Measurements from ENCODE around the gene KRTAP12-3.
"Not testable (repeated sequence)": the region's sequence is repeated elsewhere in the genome, so short reads cannot be mapped to it uniquely, and the experiment has no call there.

The KRTAP12-3 gene

DNA sequence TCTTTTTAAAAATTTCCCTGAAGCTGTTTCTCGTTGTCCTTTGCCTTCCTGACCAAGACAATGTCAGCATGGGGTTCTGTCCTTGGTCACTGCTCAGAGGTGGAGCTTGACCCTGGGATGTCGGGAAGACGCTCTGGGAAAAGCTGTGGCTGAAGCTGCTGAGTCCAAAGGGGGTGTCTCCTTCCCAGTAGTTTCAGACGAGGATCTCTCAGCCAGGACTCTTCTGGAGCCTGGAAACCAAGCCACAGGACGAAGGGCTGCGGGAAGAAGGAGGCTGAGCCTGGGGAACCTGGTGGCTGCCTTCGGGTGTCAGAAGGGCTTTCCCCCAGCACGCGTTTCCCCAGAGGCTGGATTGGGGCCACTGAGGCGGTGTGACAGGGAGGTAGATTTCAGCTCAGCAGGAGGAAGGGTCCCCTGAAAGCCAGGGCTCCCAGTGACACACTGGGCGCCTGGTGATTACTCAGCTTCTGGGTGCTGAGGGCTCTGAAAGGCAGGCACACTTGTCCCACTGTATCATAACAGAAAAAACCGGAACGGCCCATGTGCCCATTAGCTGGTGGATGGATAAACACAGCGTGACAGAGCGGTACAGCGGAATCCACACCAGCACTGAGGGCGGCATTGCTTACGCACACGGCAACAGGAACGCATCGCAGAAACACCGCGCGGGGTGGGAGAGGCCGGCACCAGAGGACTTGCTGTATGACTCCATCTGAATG, 29.3 kb downstream of the KRTAP12-3 start:
- Histone ChIP-seq H3K36me3 (ENCODE audit: insufficient read depth, low read length) (no peaks in the 10 kb centered on the region), H3K27me3 (ENCODE audit: insufficient read depth, low read length) (peaks cover 77% of the 10 kb centered on the region), H3K27ac (ENCODE audit: low read depth, low read length) (no peak overlapping the region)

DNA sequence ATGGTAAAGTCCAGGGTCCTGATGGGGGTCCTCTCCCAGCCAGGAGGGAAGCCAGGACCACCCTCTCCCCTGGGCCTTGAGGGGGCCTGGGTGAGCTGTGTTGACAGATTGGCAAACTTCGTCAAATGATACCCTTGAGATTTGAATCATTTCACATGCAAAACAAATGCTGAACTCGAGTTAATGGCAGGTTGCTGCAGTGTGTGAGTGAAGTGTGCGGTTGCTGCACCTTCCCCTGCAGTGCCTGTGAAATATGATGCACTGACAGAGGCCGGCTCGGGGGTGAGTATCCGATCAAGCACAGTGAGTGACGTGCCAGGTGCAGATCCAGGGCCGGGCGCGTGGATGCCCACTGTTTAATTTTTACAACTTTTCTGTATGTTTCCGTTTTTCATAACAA, 29.9 kb downstream of the KRTAP12-3 start:
- H2AFZ ChIP-seq (ENCODE audit: low read length, unreplicated experiment), result no peak overlapping the region
- H3K27ac ChIP-seq (ENCODE audit: low read depth, low read length), result no peak overlapping the region
- no peaks in the 10 kb centered on the region for H3K4me1 ChIP-seq (ENCODE audit: control insufficient read depth, insufficient read depth, low read length, unreplicated experiment)
- H3K79me2 ChIP-seq (ENCODE audit: control insufficient read depth, insufficient read depth, low read length, unreplicated experiment), result no peaks in the 10 kb centered on the region
- no peak overlapping the region for H3K4me3 ChIP-seq (ENCODE audit: low read depth, low read length)
- H3K27me3 ChIP-seq (ENCODE audit: insufficient read depth, low read length), result peaks cover 75% of the 10 kb centered on the region
- H3K36me3 ChIP-seq (ENCODE audit: insufficient read depth, low read length), result no peaks in the 10 kb centered on the region

More for the DNA sequence above, 29.3 kb downstream of the KRTAP12-3 start:
- Histone ChIP-seq H3K4me1 (ENCODE audit: control insufficient read depth, insufficient read depth, low read length, unreplicated experiment) (no peaks in the 10 kb centered on the region), H3K4me3 (ENCODE audit: low read depth, low read length) (no peak overlapping the region), H3K79me2 (ENCODE audit: control insufficient read depth, insufficient read depth, low read length, unreplicated experiment) (no peaks in the 10 kb centered on the region), H2AFZ (ENCODE audit: low read length, unreplicated experiment) (no peak overlapping the region)

DNA sequence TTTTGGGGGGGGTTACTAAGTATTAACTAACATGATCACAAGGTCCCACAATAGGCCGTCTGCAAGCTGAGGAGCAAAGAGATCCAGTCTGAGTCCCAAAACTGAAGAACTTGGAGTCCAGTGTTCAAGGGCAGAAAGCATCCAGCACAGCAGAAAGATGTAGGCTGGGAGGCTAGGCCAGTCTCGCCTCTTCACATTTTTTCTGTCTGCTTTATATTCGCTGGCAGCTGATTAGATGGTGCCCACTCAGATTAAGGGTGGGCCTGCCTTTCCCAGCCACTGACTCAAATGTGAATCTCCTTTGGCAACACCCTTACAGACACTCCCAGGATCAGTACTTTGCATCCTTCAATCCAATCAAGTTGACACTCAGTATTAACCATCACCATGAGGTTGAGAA, 32.0 kb downstream of the KRTAP12-3 start:
- H3K4me1 ChIP-seq (ENCODE audit: control insufficient read depth, insufficient read depth, low read length, unreplicated experiment); H3K36me3 ChIP-seq (ENCODE audit: insufficient read depth, low read length); H3K79me2 ChIP-seq (ENCODE audit: control insufficient read depth, insufficient read depth, low read length, unreplicated experiment); H2AFZ ChIP-seq (ENCODE audit: low read length, unreplicated experiment); H3K4me3 ChIP-seq (ENCODE audit: low read depth, low read length); H3K27ac ChIP-seq (ENCODE audit: low read depth, low read length): not testable (repeated sequence)
- H3K27me3 ChIP-seq (ENCODE audit: insufficient read depth, low read length), result peaks cover 59% of the 10 kb centered on the region

DNA sequence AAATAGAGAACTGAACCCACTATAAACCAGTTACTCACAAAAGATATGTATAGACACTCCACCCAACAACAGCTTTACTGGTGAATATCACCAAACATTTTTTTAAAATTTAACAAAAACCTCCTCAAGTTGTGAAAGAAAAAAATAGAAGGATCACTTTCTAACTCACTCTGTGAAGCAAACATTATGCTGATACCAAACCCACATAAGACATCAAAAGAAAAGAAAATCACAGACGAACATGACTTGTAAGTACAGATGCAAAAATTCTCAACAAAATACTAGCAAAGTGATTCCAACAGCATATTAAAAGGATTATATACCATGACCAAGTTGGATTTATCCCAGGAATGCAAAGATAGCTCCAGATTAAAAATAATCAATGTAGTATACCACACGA, 34.0 kb downstream of the KRTAP12-3 start:
- Histone ChIP-seq H3K36me3 (ENCODE audit: insufficient read depth, low read length) (no peaks in the 10 kb centered on the region), H3K79me2 (ENCODE audit: control insufficient read depth, insufficient read depth, low read length, unreplicated experiment) (no peaks in the 10 kb centered on the region), H3K27me3 (ENCODE audit: insufficient read depth, low read length) (peaks cover 65% of the 10 kb centered on the region), H3K4me3 (ENCODE audit: low read depth, low read length) (no peak overlapping the region), H3K4me1 (ENCODE audit: control insufficient read depth, insufficient read depth, low read length, unreplicated experiment) (no peaks in the 10 kb centered on the region), H3K27ac (ENCODE audit: low read depth, low read length) (no peak overlapping the region), H2AFZ (ENCODE audit: low read length, unreplicated experiment) (no peak overlapping the region)

DNA sequence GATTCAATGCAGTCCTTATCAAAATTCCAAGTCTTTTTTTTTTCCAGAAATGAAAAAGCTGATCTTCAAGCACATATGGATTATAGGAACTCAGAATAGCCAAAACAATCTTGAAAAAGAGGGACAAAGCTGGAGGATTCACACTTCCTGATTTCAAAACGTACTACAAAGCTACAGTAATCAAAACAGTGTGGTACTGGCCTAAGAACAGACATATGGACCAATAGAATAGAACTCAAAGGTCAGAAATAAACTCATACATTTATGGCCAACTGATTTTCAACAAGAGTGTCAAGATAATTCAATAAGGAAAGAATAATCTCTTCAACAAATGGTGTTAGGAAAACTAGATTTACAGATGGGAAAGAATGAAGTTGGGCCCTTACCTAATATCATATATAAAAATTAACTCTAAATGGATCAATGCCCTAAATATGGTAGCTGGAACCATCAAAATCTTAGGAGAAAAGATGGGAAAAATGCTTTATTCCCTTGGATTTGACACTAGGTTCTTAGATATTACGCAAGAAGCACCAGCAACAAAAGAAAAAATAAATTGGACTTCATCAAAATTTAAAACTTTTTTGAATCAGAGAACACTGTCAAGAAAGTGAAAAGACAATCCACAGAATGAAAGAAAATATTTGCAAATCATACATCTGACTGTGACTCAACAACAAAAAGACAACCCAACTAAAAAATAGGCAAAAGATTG, 35.2 kb downstream of the KRTAP12-3 start:
- Histone ChIP-seq H3K27ac (ENCODE audit: low read depth, low read length) (no peak overlapping the region), H3K27me3 (ENCODE audit: insufficient read depth, low read length) (peaks cover 64% of the 10 kb centered on the region), H3K4me3 (ENCODE audit: low read depth, low read length) (no peak overlapping the region), H3K79me2 (ENCODE audit: control insufficient read depth, insufficient read depth, low read length, unreplicated experiment) (no peaks in the 10 kb centered on the region), H2AFZ (ENCODE audit: low read length, unreplicated experiment) (no peak overlapping the region), H3K36me3 (ENCODE audit: insufficient read depth, low read length) (no peaks in the 10 kb centered on the region), H3K4me1 (ENCODE audit: control insufficient read depth, insufficient read depth, low read length, unreplicated experiment) (no peaks in the 10 kb centered on the region)

DNA sequence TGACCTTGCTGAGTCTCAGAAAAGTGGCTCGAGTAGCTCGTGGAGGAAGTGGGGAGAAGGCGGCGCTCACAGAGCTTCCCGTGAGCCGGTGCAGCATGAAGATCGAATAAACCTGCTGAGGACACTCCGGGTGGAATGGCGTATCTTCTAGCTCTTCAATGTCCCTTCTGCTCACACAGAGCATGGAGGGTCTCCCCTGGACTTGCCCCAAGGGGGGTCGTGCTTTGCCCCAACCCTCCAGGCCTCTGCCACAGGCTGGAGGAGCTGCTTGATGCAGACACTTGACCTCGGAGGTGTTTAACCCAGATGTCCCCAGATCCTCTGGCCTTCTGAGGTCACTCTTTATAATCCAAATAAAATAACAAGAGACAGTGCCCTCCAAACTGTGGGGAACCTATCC, 37.0 kb downstream of the KRTAP12-3 start:
- H3K27me3 ChIP-seq (ENCODE audit: insufficient read depth, low read length), result peaks cover 74% of the 10 kb centered on the region
- H3K4me1 ChIP-seq (ENCODE audit: control insufficient read depth, insufficient read depth, low read length, unreplicated experiment), result no peaks in the 10 kb centered on the region
- H3K27ac ChIP-seq (ENCODE audit: low read depth, low read length), result no peak overlapping the region
- H2AFZ ChIP-seq (ENCODE audit: low read length, unreplicated experiment), result no peak overlapping the region
- no peak overlapping the region for H3K4me3 ChIP-seq (ENCODE audit: low read depth, low read length)
- no peaks in the 10 kb centered on the region for H3K79me2 ChIP-seq (ENCODE audit: control insufficient read depth, insufficient read depth, low read length, unreplicated experiment)
- no peaks in the 10 kb centered on the region for H3K36me3 ChIP-seq (ENCODE audit: insufficient read depth, low read length)

DNA sequence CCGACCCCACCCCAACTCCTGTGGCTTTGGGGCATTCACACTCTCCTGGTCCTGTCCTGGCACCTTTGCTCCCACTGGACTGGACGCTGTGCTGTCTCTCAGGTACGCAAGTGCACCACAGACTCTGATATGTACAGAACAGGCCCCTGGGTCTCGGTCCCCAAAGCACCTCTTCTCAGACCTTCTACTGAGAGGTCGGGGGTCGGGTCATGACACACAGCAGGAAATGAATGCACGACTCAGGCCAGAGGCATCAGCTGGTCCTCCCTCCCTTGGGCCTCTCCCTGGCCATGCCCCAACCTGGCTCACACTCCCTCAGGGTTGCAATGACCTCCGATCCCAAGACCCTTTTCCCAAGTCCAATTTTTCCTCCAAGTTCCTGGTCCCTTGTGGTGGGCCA, 37.5 kb downstream of the KRTAP12-3 start:
- Histone ChIP-seq H3K36me3 (ENCODE audit: insufficient read depth, low read length) (no peaks in the 10 kb centered on the region), H2AFZ (ENCODE audit: low read length, unreplicated experiment) (no peak overlapping the region), H3K27me3 (ENCODE audit: insufficient read depth, low read length) (peaks cover 74% of the 10 kb centered on the region), H3K4me3 (ENCODE audit: low read depth, low read length) (no peak overlapping the region), H3K4me1 (ENCODE audit: control insufficient read depth, insufficient read depth, low read length, unreplicated experiment) (no peaks in the 10 kb centered on the region), H3K79me2 (ENCODE audit: control insufficient read depth, insufficient read depth, low read length, unreplicated experiment) (no peaks in the 10 kb centered on the region), H3K27ac (ENCODE audit: low read depth, low read length) (no peak overlapping the region)

DNA sequence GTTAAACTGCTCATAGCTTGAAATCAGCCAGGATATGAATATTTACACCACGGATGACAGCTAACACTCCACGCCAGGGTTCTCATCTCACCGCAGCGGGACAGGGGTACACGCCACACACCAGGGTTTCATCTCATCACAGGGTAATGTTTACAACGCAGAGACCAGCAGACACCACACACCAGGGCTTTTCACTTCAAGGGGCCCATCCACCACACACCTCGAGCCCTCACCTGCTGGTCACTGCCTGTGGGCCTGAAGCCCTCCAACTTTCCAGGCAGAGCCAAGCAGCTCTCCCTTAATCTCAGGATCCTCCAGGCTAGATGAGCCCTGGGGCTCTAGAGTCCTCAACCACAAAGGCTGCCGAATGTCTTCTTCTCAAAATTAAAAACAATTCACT, 37.9 kb downstream of the KRTAP12-3 start:
- Histone ChIP-seq H3K79me2 (ENCODE audit: control insufficient read depth, insufficient read depth, low read length, unreplicated experiment) (no peaks in the 10 kb centered on the region), H3K36me3 (ENCODE audit: insufficient read depth, low read length) (no peaks in the 10 kb centered on the region), H3K4me1 (ENCODE audit: control insufficient read depth, insufficient read depth, low read length, unreplicated experiment) (no peaks in the 10 kb centered on the region), H2AFZ (ENCODE audit: low read length, unreplicated experiment) (no peak overlapping the region), H3K27ac (ENCODE audit: low read depth, low read length) (no peak overlapping the region), H3K27me3 (ENCODE audit: insufficient read depth, low read length) (peaks cover 75% of the 10 kb centered on the region), H3K4me3 (ENCODE audit: low read depth, low read length) (no peak overlapping the region)

DNA sequence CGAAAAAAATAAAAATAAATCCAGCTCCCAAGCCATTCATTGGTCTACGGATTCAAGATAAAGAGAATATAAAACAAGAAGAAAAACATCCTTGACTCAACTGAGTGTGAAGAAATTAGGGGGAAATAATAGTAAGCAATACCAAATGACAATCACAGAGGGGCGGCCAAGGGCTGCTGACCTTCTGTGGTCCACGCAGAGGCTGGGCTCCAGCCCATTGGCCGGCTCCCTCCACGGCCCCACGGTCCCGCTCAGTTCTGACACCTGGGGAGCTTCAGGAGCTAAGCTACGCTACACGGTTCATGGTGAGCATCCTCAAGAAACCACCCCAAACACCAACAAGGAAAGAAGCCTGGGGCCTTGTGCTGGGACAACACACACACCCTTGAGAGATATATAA, 38.8 kb downstream of the KRTAP12-3 start:
- Histone ChIP-seq H2AFZ (ENCODE audit: low read length, unreplicated experiment) (no peak overlapping the region), H3K4me3 (ENCODE audit: low read depth, low read length) (no peak overlapping the region), H3K27me3 (ENCODE audit: insufficient read depth, low read length) (peaks cover 75% of the 10 kb centered on the region)

DNA sequence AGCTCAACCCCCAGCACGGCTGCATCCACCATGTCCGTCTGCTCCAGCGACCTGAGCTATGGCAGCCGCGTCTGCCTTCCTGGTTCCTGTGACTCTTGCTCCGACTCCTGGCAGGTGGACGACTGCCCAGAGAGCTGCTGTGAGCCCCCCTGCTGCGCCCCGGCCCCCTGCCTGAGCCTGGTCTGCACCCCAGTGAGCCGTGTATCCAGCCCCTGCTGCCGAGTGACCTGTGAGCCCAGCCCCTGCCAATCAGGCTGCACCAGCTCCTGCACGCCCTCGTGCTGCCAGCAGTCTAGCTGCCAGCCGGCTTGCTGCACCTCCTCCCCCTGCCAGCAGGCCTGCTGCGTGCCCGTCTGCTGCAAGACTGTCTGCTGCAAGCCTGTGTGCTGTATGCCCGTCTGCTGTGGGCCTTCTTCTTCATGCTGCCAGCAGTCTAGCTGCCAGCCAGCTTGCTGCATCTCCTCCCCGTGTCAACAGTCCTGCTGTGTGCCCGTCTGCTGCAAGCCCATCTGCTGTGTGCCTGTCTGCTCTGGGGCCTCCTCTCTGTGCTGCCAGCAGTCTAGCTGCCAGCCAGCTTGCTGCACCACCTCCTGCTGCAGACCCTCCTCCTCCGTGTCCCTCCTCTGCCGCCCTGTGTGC, 39.6 kb downstream of the KRTAP12-3 start, which contains the start of gene KRTAP10-12:
TSS of gene KRTAP10-12 (plus strand) at position 1 of the 639 bp plus-strand sequence. CDS start at position 31, 30 bp downstream.
- H3K27ac ChIP-seq (ENCODE audit: low read depth, low read length); H3K36me3 ChIP-seq (ENCODE audit: insufficient read depth, low read length); H3K79me2 ChIP-seq (ENCODE audit: control insufficient read depth, insufficient read depth, low read length, unreplicated experiment); H3K4me1 ChIP-seq (ENCODE audit: control insufficient read depth, insufficient read depth, low read length, unreplicated experiment); H3K4me3 ChIP-seq (ENCODE audit: low read depth, low read length); H2AFZ ChIP-seq (ENCODE audit: low read length, unreplicated experiment): not testable (repeated sequence)
- peaks cover 77% of the 10 kb centered on the region for H3K27me3 ChIP-seq (ENCODE audit: insufficient read depth, low read length)

More for the DNA sequence above, 38.8 kb downstream of the KRTAP12-3 start:
- H3K4me1 ChIP-seq (ENCODE audit: control insufficient read depth, insufficient read depth, low read length, unreplicated experiment), result no peaks in the 10 kb centered on the region
- H3K27ac ChIP-seq (ENCODE audit: low read depth, low read length), result no peak overlapping the region
- H3K36me3 ChIP-seq (ENCODE audit: insufficient read depth, low read length), result no peaks in the 10 kb centered on the region
- H3K79me2 ChIP-seq (ENCODE audit: control insufficient read depth, insufficient read depth, low read length, unreplicated experiment), result no peaks in the 10 kb centered on the region
